HEK293 (cell line): Measurements from ENCODE around the gene HMGCS1.

Experiments
- CTCF ChIA-PET: fragments of 350-600 bp; formaldehyde crosslinking; extraction: SDS; loops from one replicate; lab custom pipeline; 2021; ENCODE audit warnings: antibody characterized with exemption; lab: Yijun Ruan, JAX
- POLR2A ChIA-PET: fragments of 300-600 bp; formaldehyde crosslinking; extraction: SDS; loops from one replicate; lab custom pipeline; 2020; ENCODE audit warnings: antibody characterized with exemption, inconsistent platforms; lab: Yijun Ruan, JAX
- H3K27ac ChIP-seq: fragments of 200-500 bp; sonication (Bioruptor generic); 2 replicates; pipeline ENCODE4 v1.5.1; 2014; ENCODE audit warnings: low read depth, low read length, control low read depth, inconsistent platforms; ENCODE audit errors: extremely low read depth
- H3K36me3 ChIP-seq, 2 experiments: fragments of 200-500 bp in 1 of 2; sonication (Bioruptor generic) in 1 of 2; 1 replicate in 1 of 2; 2 replicates in 1 of 2; pipeline ENCODE4 v1.5.1; 2014 to 2017; ENCODE audit warnings: inconsistent platforms in 2 of 2, low read length in 2 of 2; ENCODE audit not compliant: control insufficient read depth in 2 of 2, insufficient read depth in 1 of 2
- H3K4me1 ChIP-seq: fragments of 200-500 bp; sonication (Bioruptor generic); 2 replicates; pipeline ENCODE4 v1.5.1; 2014; ENCODE audit warnings: mild to moderate bottlenecking, low read length, inconsistent platforms; ENCODE audit not compliant: control insufficient read depth, insufficient read depth
- H3K4me3 ChIP-seq: 2 replicates; pipeline ENCODE4 v1.5.1; 2011; ENCODE audit warnings: low read depth, mild to moderate bottlenecking, control low read depth, low read length, moderate library complexity
- H3K9me3 ChIP-seq: fragments of 200-500 bp; sonication (Bioruptor generic); 2 replicates; pipeline ENCODE4 v1.5.1; 2014; ENCODE audit warnings: low read depth, low read length, inconsistent platforms; ENCODE audit not compliant: control insufficient read depth, insufficient read depth
- EGR2 ChIP-seq: fragments of 450-650 bp; formaldehyde crosslinking; IDR thresholded peaks from 2 replicates; pipeline ENCODE4 v1.5.1; 2016; ENCODE audit warnings: low read depth, missing biosample characterization, missing genetic modification characterization
- KLF1 ChIP-seq: fragments of 450-650 bp; formaldehyde crosslinking; IDR thresholded peaks from 2 replicates; pipeline ENCODE4 v1.5.1; 2016; ENCODE audit warnings: missing biosample characterization, missing genetic modification characterization
- KLF17 ChIP-seq: fragments of 450-650 bp; formaldehyde crosslinking; IDR thresholded peaks from 2 replicates; pipeline ENCODE4 v1.5.1; 2016; ENCODE audit warnings: missing biosample characterization, missing genetic modification characterization
- KLF7 ChIP-seq: fragments of 450-650 bp; formaldehyde crosslinking; IDR thresholded peaks from 2 replicates; pipeline ENCODE4 v1.5.1; 2016; ENCODE audit warnings: missing biosample characterization, missing genetic modification characterization, borderline replicate concordance
- KLF8 ChIP-seq: fragments of 450-650 bp; formaldehyde crosslinking; IDR thresholded peaks from 2 replicates; pipeline ENCODE4 v1.5.1; 2016; ENCODE audit warnings: missing biosample characterization, missing genetic modification characterization
- MEIS1 ChIP-seq: sonication (generic); formaldehyde crosslinking; IDR thresholded peaks from 2 replicates; pipeline ENCODE4 v1.8.1; 2022; ENCODE audit warnings: missing genetic modification reagents, mild to moderate bottlenecking, borderline replicate concordance
- MYNN ChIP-seq: fragments of 450-650 bp; formaldehyde crosslinking; IDR thresholded peaks from 2 replicates; pipeline ENCODE4 v1.5.1; 2016; ENCODE audit warnings: missing biosample characterization, missing genetic modification characterization, borderline replicate concordance
- PBX3 ChIP-seq: sonication (generic); formaldehyde crosslinking; IDR thresholded peaks from 2 replicates; pipeline ENCODE4 v1.8.1; 2022; ENCODE audit warnings: mild to moderate bottlenecking, moderate library complexity, missing genetic modification reagents
- SCRT1 ChIP-seq: fragments of 450-650 bp; formaldehyde crosslinking; IDR thresholded peaks from 2 replicates; pipeline ENCODE4 v1.5.1; 2016; ENCODE audit warnings: missing biosample characterization, missing genetic modification characterization, borderline replicate concordance
- SP2 ChIP-seq: fragments of 450-650 bp; formaldehyde crosslinking; IDR thresholded peaks from 2 replicates; pipeline ENCODE4 v1.5.1; 2016; ENCODE audit warnings: missing biosample characterization, missing genetic modification characterization
- SP3 ChIP-seq: fragments of 450-650 bp; formaldehyde crosslinking; IDR thresholded peaks from 2 replicates; pipeline ENCODE4 v1.5.1; 2016; ENCODE audit warnings: missing biosample characterization, missing genetic modification characterization
- YY2 ChIP-seq: fragments of 450-650 bp; formaldehyde crosslinking; IDR thresholded peaks from 2 replicates; pipeline ENCODE4 v1.5.1; 2016; ENCODE audit warnings: missing biosample characterization, missing genetic modification characterization
- ZBTB1 ChIP-seq: fragments of 450-650 bp; formaldehyde crosslinking; IDR thresholded peaks from 2 replicates; pipeline ENCODE4 v1.5.1; 2016; ENCODE audit warnings: missing biosample characterization, missing genetic modification characterization
- ZBTB11 ChIP-seq: fragments of 450-650 bp; formaldehyde crosslinking; conservative IDR thresholded peaks from 2 replicates; pipeline ENCODE4 v1.5.1; 2016; ENCODE audit warnings: low read depth, missing biosample characterization, missing genetic modification characterization
- ZBTB21 ChIP-seq: fragments of 450-650 bp; formaldehyde crosslinking; IDR thresholded peaks from 2 replicates; pipeline ENCODE4 v1.5.1; 2017; ENCODE audit warnings: missing biosample characterization, missing genetic modification characterization
- ZNF211 ChIP-seq: fragments of 450-650 bp; formaldehyde crosslinking; IDR thresholded peaks from 2 replicates; pipeline ENCODE4 v1.5.1; 2016; ENCODE audit warnings: low read depth, missing biosample characterization, missing genetic modification characterization
- ZNF223 ChIP-seq: fragments of 450-650 bp; formaldehyde crosslinking; IDR thresholded peaks from 2 replicates; pipeline ENCODE4 v1.5.1; 2016; ENCODE audit warnings: missing biosample characterization, missing genetic modification characterization
- ZNF274 ChIP-seq, 2 experiments: fragments of 200-500 bp in 1 of 2; fragments of 450-650 bp in 1 of 2; sonication (Bioruptor generic) in 1 of 2; formaldehyde crosslinking in 1 of 2; IDR thresholded peaks; 2 replicates each; pipeline versions ENCODE4 v1.5.1 to v1.6.1; 2014 to 2016; ENCODE audit warnings: borderline replicate concordance in 1 of 2, inconsistent platforms in 1 of 2, low read length in 1 of 2, missing biosample characterization in 1 of 2, missing genetic modification characterization in 1 of 2
- ZNF544 ChIP-seq: fragments of 450-650 bp; formaldehyde crosslinking; IDR thresholded peaks from 2 replicates; pipeline ENCODE4 v1.5.0; 2017; ENCODE audit warnings: missing biosample characterization, missing genetic modification characterization
- ZNF555 ChIP-seq: fragments of 450-650 bp; formaldehyde crosslinking; conservative IDR thresholded peaks from 2 replicates; pipeline ENCODE4 v1.5.1; 2017; ENCODE audit warnings: missing biosample characterization, mild to moderate bottlenecking, missing genetic modification characterization, inconsistent platforms
- ZNF658 ChIP-seq: fragments of 450-650 bp; formaldehyde crosslinking; IDR thresholded peaks from 2 replicates; pipeline ENCODE4; 2016; ENCODE audit warnings: missing biosample characterization, missing genetic modification characterization
- ZNF704 ChIP-seq: fragments of 450-650 bp; formaldehyde crosslinking; IDR thresholded peaks from 2 replicates; pipeline ENCODE4 v1.5.1; 2016; ENCODE audit warnings: missing biosample characterization, missing genetic modification characterization
- ZSCAN30 ChIP-seq: fragments of 450-650 bp; IDR thresholded peaks from 2 replicates; pipeline ENCODE4 v1.5.1; 2018; ENCODE audit warnings: missing biosample characterization, mild to moderate bottlenecking, missing genetic modification characterization, moderate library complexity
- ZSCAN5A ChIP-seq: fragments of 450-650 bp; formaldehyde crosslinking; IDR thresholded peaks from 2 replicates; pipeline ENCODE4 v1.5.1; 2016; ENCODE audit warnings: missing biosample characterization, missing genetic modification characterization

HMGCS1 gene

GRCh38 chr5:43316421-43316820, 3.2 kb upstream of the HMGCS1 start (continued):
- TF ChIP-seq ZNF544 (tag by site-specific recombination) (no peak), ZNF223 (tag by site-specific recombination) (no peak), KLF7 (tag by site-specific recombination) (no peak), MYNN (tag by site-specific recombination) (no peak), ZNF211 (tag by site-specific recombination) (no peak), KLF17 (tag by site-specific recombination) (no peak), ZBTB1 (tag by site-specific recombination) (no peak), YY2 (tag by site-specific recombination) (no peak), ZSCAN30 (tag by site-specific recombination) (no peak)

- Histone ChIP-seq H3K4me3 (no peak overlapping the region), H3K27ac (no peak overlapping the region), H3K36me3 (peaks cover 0 to 6% of the 10 kb centered on the region in 2 experiments; a peak in 2 of 3 replicates), H3K4me1 (peaks cover 2% of the 10 kb centered on the region), H3K9me3 (no peaks in the 10 kb centered on the region)
- TF ChIP-seq PBX3 (CRISPR knock-in tag) (no peak), ZBTB11 (tag by site-specific recombination) (no peak), ZNF274 (IDR thresholded peaks at IDR 0.05; ENCODE audit: low read length) (no peak), ZNF274 (tag by site-specific recombination; IDR thresholded peaks at IDR 0.05; ENCODE audit: borderline replicate concordance) (no peak)
- ChIA-PET CTCF (interaction anchor here (0.7 to 1.3 kb wide), 4 partner anchors 9 to 169 kb away, joined by 3 to 8 read pairs (median 4); no protein-coding TSS in a partner anchor), POLR2A (no interaction called here)
Measured at GRCh38 chr5:43315682-43316081, 2.5 kb upstream of the HMGCS1 start.

- CTCF ChIA-PET = interaction anchor here (0.7 to 0.8 kb wide), 2 partner anchors 9 to 169 kb away, joined by 3 read pairs; no protein-coding TSS in a partner anchor
- Histone ChIP-seq H3K4me3 (no peak overlapping the region), H3K36me3 (peaks cover 0 to 9% of the 10 kb centered on the region in 2 experiments; a peak in 2 of 3 replicates), H3K27ac (no peak overlapping the region), H3K4me1 (peaks cover 6% of the 10 kb centered on the region), H3K9me3 (no peaks in the 10 kb centered on the region)
- POLR2A ChIA-PET = no interaction called here
- TF ChIP-seq ZSCAN5A = no peak
- TF ChIP-seq KLF1 = no peak
- TF ChIP-seq MEIS1 (CRISPR knock-in tag) = no peak
- TF ChIP-seq ZNF555 (tag by site-specific recombination) = no peak
- no peak for TF ChIP-seq SP2
- TF ChIP-seq ZNF658 (tag by site-specific recombination) = no peak
- no peak for TF ChIP-seq ZNF704
- peak; percentile 28; the same call in 1 of the 2 replicates for TF ChIP-seq SP3
- no peak for TF ChIP-seq ZBTB21 (tag by site-specific recombination)
- peak; percentile 79 for TF ChIP-seq KLF8
- TF ChIP-seq EGR2 (tag by site-specific recombination) = no peak
- no peak for TF ChIP-seq SCRT1 (tag by site-specific recombination)
Measured at GRCh38 chr5:43315263-43315662, 2.1 kb upstream of the HMGCS1 start.
